Left ventricle myocardium superior (tissue), 1 donor: ENCODE results near the gene CLEC17A. TPM values are rescaled to one million over a fixed set of nuclear protein-coding genes. Genes with fewer than 3 reads are reported as not detected.
"Not testable (repeated sequence)": the region's sequence is repeated elsewhere in the genome, so short reads cannot be mapped to it uniquely, and the experiment has no call there.

ENCODE experiments used
- ATAC-seq: fragments of 200-7000 bp; cut with Tn5 transposase; one replicate; pipeline ENCODE4 v1.9.1; 2020; ENCODE audit warnings: mild to moderate bottlenecking, moderate library complexity
- DNase-seq: peaks from one replicate; pipeline ENCODE4 v3.0.0-alpha.2; 2020
- intact Hi-C: fragments of 100-400 bp; cut with micrococcal nuclease; formaldehyde crosslinking; loops from one replicate; pipeline ENCODE4 v1.11.0; 2022
- total RNA-seq: library from RNA; stranded (reverse); fragmentation: NEBNext Ultra II Directional; extraction: Animal tissue kit (Norgen Biotek cat#: 25700); gene quantifications from one replicate; pipeline ENCODE4 v1.2.1, GENCODE V29; 2021
- donor health status: DM: no; HTN: yes; CAD: no; lungs with severe emphysema.

The CLEC17A gene
- total RNA-seq, 1 donor from 2014 or later, result not detected

DNA sequence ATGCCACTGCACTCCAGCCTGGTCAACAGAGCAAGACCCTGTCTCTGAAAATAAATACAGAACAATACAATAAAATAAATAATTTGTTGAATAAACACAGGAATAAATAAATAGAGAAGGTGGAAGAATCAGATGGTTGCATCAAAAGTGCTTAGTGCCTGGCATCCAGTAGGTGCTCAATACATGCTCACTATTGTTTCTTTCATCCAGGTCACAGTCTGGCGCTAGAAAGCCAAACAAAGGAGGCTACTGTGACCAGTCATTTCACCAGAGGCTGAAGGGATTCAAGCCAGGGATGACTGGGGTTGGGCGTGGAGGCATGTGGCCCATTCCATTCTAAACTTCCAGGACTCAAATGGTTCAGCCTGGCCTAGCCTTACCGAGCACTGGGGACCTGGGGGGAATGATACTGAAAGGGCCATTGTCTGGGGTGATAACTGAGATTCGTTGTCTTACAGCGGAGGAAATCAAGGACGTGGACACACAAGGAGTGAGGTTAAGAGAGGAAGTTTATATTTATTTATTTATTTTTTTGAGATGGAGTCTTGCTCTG lies 7.4 kb upstream of the CLEC17A start:
- no peak for ATAC-seq
- intact Hi-C loops, result no loop called here
- no peak for DNase-seq

DNA sequence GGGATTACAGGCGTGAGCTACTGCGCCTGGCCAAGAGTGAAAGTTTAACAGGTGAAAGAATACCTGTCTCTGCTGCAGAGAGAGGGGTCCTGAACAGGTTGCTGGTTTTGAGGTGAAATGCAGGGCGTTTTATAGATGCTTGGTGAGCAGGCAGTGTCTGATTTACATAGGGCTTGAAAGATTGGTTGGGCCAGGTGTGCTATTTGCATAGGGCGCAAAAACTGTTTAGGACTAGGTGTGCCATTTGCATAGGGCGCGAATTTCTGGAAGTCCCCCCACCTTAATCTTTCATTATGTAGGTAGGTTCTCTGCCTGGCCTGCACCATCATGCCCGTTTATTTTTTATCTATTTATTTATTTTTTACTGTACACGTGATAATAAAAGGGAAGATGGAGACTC lies 6.5 kb upstream of the CLEC17A start:
- intact Hi-C loops, result no loop called here
- ATAC-seq, result no peak
- DNase-seq, result no peak

DNA sequence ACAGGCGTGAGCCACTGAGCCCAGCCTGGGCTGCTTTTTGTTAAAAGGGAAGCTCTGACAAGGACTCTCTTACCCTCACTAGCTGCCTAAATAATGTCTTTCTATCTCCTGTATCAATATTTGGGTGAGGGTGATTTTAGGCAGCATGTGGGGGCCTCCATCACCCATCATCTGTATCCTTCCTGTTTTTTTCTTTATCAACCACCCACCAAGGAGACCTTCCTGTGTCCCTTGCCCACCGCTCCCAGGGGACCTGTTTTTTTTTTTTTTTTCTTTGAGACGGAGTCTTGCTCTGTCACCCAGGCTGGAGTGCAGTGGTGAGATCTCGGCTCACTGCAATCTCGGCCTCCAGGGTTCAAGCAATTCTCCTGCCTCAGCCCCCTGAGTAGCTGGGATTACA lies 5.6 kb upstream of the CLEC17A start:
- intact Hi-C loops, result no loop called here
- no peak for ATAC-seq

DNA sequence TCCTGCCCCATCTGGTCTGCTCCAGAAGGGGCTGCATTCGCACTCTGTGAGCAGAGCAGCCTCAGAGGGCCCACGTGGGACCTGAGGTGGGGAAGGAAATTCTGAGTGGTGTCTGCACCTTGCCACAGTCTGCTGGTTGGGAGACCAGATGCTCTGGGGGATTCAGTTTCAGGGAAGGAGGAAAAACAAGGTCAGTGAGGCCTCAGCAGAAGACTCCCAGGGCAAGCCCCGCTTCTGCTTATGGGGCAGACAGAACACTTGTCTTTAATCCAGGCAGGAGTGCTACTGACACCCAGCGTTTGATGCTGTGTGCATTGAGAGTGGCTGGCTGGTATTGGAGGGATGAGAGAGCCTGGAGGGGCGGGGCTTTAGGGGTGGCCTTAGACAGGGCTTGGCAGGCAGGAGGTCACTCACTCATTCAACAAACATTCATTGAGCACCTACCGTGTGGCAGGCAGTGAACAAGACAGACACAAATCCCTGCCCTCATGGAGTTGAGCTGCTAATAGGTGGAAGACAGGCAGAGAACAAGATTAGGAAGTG lies 4.9 kb upstream of the CLEC17A start:
- intact Hi-C loops, result no loop called here
- DNase-seq, result no peak
- no peak for ATAC-seq

More for the DNA sequence above, 5.6 kb upstream of the CLEC17A start:
- no peak for DNase-seq

DNA sequence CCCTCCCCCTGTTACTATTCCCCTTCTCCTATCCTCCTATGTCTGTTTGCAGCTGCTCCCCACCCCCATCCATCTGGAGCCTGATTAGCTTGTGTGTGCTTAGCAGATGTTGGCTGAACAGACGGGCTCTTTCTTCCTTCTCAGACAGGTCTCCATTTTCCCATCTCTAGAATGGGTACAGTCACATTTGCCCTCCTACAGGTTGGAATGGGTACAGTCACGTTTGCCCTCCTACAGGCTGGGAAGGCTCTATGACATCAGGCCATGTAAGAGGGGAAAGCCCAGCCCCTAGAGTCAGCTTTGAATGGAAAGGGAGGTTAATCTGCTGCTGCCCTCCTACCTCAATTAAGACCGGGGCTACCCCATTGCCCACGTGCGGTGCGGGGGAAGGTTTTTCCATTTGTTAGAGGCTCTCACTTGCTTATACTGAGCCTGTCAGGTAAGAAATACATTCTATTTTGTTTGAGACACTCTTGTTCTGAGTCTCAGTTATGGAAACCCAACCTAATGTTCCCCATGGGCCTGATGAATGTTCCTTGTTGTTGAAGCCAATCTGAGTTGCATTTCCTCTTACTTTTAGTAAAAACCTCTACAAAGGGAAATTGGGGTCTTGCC lies 2.2 kb upstream of the CLEC17A start:
- DNase-seq, result no peak
- intact Hi-C loops, result no loop called here
- no peak for ATAC-seq

DNA sequence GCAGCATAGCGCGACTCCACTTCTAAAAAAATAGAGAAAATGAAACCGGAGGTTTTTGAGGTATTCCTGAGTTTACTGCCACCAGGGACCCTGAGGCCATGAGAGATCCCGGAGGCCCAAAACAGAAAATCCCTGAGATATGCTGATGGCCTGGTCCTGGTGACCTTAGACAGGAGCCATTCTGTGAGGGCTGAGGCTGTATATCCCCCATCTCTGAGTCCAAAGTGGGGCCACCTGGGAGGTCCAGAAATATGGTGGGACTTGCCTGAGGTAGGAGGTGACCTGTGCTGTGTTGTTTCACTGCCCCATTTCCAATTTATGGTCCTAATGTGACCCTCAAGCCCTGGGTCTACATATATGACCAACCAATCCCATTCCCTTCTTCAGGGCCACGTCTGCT lies 1.5 kb downstream of the CLEC17A start:
- DNase-seq, intact Hi-C loops, ATAC-seq: not testable (repeated sequence)

DNA sequence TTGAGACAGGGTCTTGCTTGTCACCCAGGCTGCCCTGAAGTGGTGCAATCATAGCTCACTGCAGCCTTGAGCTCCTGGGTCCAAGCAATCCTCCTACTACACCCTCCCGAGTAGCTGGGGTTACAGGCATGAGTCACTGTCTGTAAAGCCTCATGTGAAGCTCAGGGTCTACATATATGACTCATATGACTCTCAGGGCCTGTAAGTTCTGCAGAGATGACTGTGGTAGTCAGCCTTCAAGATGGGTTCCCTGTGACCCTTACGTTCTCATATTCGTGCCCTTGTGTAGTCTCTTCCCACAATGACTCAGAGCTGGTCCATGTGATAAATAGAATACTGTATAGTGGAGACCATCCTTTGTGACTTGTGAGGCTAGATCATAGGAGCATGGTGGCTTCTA lies 2.3 kb downstream of the CLEC17A start:
- ATAC-seq, intact Hi-C loops, DNase-seq: not testable (repeated sequence)

DNA sequence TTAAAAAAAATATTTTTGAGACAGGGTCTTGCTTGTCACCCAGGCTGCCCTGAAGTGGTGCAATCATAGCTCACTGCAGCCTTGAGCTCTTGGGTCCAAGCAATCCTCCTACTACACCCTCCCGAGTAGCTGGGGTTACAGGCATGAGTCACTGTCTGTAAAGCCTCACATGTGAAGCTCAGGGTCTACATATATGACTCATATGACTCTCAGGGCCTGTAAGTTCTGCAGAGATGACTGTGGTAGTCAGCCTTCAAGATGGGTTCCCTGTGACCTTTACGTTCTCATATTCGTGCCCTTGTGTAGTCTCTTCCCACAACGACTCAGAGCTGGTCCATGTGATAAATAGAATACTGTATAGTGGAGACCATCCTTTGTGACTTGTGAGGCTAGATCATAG lies 6.5 kb downstream of the CLEC17A start:
- ATAC-seq, DNase-seq, intact Hi-C loops: not testable (repeated sequence)

DNA sequence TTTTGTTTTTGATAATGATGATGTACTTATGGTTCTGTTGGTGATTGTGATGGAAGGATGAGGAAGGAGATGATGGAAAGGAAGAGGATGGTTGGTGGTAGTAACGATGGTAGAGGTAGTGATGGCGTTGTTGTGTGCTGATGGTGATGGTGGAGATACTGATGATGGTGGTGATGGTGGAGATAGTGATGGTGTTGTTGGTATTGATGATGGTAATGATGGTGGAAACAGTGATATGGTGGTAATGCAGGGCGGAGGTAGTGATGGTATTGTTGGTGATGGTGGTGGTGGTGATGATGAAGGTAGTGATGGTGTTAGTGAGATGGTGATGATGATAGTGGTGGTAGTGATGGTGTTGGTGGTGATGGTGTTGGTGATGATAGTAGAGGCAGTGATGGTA lies 12.7 kb downstream of the CLEC17A start:
- intact Hi-C loops, result no loop called here
- ATAC-seq (no peak), DNase-seq (no peak)

DNA sequence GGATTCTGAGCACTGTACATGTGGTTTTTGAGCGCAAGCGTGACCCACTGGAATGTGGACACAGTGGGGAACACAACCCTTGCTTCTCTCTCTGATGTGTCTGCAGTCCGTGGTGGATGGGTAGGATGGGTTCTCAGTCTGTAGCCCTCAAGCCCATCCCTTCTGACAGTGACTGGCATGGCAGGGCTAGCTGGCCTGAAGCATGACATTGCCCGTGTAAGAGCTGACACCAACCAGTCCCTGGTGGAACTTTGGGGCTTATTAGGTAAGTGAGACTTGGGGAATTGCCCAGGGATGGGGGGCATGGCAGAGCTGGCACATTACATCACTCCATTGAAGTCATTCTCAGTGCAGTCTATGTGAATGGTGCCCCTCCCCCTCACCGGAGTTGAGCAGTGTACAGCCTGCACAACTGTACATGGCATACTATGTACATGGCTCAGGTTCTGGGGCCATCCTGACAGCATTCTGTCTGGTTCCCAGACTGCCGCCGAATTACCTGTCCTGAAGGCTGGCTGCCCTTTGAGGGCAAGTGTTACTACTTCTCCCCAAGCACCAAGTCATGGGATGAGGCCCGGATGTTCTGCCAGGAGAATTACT lies 16.8 kb downstream of the CLEC17A start:
- no peak for DNase-seq
- no peak for ATAC-seq
- intact Hi-C loops, result no loop called here

DNA sequence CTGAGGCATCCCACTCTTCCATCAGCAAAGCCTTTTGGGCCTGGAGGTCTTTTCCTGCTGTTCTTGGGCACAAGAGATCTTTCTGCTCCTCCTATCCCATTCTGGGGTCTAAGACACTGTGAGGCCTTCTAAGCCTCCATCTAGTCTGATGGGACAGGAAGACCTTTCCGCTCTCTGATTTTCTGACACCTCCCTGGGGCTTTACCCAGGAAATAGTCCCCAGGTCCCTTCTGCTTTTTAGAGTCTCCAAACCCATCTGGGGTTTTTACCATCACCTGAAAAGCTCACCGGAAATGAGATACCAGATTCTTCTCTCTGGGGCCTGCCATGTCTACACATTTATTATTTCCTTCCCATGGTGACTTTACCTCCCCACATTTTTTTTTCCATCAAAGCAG lies 21.1 kb downstream of the CLEC17A start:
- ATAC-seq (no peak), DNase-seq (no peak)
- intact Hi-C loops, result no loop called here

DNA sequence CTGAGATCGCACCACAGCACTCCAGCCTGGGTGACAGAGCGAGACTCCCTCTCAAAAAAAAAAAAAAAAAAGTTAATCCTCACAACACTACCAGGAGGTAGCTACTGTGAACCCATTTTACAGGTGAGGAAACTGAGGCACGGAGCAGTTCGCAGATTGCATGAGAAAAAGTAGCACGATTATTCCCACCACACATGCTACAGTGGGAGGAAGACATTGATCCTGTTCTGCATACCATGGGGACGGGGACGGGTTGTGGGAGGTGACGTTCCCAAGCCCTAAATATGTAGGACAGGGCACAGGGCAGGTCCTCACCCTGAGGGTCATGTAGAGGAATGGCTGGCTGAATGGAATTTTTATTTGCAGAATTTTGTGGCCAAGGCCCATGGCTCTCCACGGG lies 23.7 kb downstream of the CLEC17A start:
- intact Hi-C loops, result no loop called here
- ATAC-seq, result no peak
- DNase-seq, result no peak

DNA sequence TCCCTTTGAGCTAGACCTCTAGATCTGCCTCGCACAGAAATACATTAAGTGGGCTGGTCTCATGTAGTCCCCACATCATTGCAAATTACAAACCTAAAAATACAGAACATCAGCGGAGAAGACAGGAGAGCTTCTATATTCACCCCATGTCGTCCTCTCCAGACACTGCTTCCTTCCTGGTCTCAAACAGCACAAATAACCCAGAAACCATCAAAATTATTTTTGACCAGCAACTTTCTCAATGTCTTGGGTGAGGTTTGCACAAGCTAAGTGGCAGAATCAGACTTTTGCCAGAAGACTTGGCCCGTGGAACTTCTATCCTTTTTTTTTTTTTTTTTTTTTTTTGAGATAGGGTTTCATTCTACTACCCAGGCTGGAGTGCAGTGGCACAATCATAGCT lies 28.2 kb downstream of the CLEC17A start:
- DNase-seq (no peak), ATAC-seq (no peak)
- intact Hi-C loops, result no loop called here

DNA sequence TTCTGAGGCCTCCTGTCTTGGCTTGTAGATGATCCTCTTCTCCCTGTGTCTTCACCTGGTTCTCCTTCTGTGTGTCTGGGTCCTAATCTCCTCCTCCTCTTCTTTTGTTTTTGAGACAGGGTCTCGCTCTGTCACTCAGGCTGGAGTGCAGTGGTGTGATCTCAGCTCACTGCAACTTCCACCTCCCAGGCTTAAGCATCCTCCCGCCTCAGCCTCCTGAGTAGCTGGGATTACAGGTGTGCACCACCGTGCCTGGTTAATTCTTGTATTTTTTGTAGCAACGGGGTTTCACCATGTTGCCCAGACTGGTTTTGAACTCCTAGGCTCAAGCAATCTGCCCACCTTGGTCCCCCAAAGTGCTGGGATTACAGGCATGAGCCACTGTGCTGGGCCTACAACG lies 29.4 kb downstream of the CLEC17A start:
- ATAC-seq, result not testable (repeated sequence)

DNA sequence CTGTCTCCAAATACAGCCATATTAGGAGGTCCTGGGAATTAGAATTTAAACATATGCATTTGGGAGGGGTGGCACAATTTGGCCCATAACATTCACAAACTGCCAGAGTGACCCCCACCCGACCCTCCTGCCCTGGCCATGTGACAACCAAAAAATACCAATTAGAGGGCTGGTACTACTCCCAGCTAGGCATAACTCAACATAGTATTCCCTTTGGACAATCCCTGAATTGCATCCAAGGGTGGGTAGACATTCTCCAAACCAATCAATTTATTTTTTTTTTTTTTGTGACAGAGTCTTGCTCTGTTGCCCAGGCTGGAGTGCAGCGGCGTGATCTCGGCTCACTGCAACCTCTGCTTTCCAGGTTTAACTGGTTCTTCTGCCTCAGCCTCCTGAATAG lies 29.8 kb downstream of the CLEC17A start:
- intact Hi-C loops, result no loop called here
- DNase-seq, result no peak
- ATAC-seq, result no peak

More for the DNA sequence above, 29.4 kb downstream of the CLEC17A start:
- DNase-seq, intact Hi-C loops: not testable (repeated sequence)

DNA sequence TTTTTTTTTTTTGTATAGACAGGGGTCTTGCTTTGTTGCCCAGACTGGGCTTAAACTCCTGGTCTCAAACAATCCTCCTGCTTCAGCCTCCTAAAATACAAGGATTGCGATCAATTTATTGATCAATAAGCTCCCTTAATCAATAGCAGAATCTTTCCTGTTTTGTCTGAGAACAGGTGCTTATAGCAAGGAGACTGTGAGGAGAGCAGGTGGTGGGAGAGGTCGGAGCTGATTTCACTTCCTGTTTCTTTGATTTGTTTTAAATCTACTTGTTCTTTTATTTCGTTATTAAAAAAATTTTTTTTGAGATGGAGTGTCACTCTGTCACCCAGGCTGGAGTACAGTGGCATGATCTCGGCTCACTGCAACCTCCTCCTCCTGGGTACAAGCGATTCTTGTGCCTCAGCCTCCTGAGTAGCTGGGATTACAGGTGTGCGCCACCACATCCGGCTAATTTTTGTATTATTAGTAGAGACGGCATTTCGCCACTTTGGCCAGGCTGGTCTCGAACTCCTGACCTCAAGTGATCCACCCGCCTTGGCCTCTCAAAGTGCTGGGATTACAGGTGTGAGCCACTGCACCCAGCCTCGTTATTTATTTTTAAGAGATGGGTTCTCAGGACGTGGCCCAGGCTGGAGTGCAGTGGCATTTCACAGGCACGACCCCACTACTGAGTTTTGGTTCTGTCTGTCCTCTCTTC lies 30.7 kb downstream of the CLEC17A start:
- DNase-seq, intact Hi-C loops, ATAC-seq: not testable (repeated sequence)

DNA sequence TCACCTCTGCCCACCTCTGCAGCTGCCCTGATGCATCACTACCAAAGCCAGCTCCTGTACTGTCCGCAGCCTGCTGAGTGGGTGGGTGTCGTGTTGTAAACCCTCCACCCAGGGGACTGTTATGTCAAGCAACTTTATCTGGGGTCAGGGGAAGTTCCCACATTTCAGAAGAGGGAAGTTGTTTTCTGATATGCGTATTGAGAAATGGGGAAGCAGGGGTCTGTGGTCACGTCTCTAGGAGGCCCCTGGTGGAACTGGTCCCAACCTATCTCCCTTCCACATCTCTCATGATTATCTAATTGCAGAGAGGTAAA lies 31.2 kb downstream of the CLEC17A start:
- intact Hi-C loops, result no loop called here
- ATAC-seq (no peak), DNase-seq (no peak)

DNA sequence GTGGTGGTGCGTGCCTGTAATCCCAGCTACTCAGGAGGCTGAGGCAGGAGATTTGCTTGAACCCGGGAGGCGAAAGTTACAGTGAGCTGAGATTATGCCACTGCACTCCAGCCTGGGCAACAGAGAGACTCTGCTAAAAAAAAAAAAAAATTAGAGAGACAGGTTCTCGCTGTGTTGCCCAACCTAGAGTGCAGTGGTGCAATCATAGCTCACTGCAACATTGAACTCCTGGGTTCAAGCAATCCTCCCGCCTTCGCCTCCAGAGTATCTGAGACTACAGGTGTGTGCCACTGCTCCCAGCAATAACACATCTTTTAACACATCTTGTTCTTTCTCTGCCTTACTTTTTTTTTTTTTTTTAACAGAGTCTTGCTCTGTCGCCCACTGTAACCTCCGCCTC lies 32.7 kb downstream of the CLEC17A start:
- no peak for ATAC-seq
- intact Hi-C loops, result no loop called here
- DNase-seq, result no peak

DNA sequence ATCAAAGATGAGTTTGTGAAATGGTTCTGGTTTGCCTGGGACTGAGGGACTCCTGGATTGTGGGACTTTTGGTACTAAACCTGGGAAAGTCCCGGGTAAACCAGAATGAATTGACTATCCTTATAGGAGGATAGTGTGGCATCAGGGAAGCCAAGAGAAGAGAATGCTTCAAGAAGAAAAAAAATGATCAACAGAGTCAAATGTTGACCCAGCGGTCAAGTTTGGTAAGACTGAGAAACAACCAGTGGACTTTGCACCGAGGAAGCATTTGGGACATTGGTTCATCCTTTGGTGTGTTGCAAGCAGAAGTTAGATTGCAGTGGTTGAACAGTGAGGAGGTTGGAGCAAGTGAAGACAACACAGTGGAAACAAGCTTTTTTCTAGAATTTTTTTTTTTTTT lies 33.5 kb downstream of the CLEC17A start:
- DNase-seq (no peak), ATAC-seq (no peak)
- intact Hi-C loops, result no loop called here

DNA sequence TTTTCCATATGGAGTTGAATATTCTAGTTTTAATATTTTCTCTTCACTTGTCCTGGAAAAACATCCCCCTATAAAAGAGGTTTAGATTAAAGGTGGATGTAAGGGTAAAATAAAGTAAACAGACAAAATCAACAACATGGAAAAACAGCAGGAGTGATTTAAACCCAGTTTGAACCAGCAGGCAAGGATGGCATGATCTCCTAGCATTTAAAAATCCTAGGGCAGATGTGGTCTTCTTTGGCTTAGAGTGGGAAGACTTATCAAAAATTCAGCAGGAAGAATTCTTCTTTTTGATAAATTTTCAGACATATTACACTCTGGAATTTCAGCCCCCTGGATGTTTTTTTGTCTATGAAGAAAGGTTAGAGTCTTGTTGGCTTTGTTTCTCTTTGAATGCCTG lies 36.5 kb downstream of the CLEC17A start:
- intact Hi-C loops, result no loop called here
- ATAC-seq (no peak), DNase-seq (no peak)
